T47D (cell line): ENCODE data around the gene TSFM.

Experiments used
- DNase-seq, 2 experiments: peaks; one replicate each; pipeline versions ENCODE4 v3.0.0 to v3.0.0-alpha.2; 2011 to 2012; ENCODE audit warnings: low read depth in 1 of 2, low spot score in 1 of 2
- JUND ChIP-seq: IDR thresholded peaks from 2 replicates; pipeline ENCODE4 v1.6.1; 2012; ENCODE audit warnings: low read depth
- in situ Hi-C: cut with HindIII; loops from 2 replicates; pipeline ENCODE4 v1.10.0; 2016; ENCODE audit warnings: low sequenced_read_pairs, low pct_unique_long_range_greater_than_20kb

The TSFM gene

GRCh38 chr12:57781801-57782200, 786 bp upstream of the TSFM start:
- no peak for TF ChIP-seq JUND
- no peak for DNase-seq
- in situ Hi-C loops, result no loop called here

GRCh38 chr12:57782243-57782607, 362 bp upstream of the TSFM start:
- TF ChIP-seq JUND, result no peak
- DNase-seq, result no peak
- in situ Hi-C loops, result no loop called here

- TF ChIP-seq JUND, result no peak
- in situ Hi-C loops, result no loop called here
- no peak for DNase-seq
Observed at GRCh38 chr12:57783466-57783801, 847 bp downstream of the TSFM start.

- in situ Hi-C loops, result no loop called here
- DNase-seq, result no peak
- TF ChIP-seq JUND, result no peak
Observed at GRCh38 chr12:57783861-57784260, 1.3 kb downstream of the TSFM start.

GRCh38 chr12:57793920-57794319, 11.3 kb downstream of the TSFM start:
- DNase-seq, result no peak
- TF ChIP-seq JUND, result no peak
- in situ Hi-C loops, result no loop called here

GRCh38 chr12:57795354-57795753, 12.8 kb downstream of the TSFM start:
- in situ Hi-C loops, result no loop called here
- TF ChIP-seq JUND, result no peak
- DNase-seq, result no peak

- TF ChIP-seq JUND, result no peak
- in situ Hi-C loops, result no loop called here
- no peak for DNase-seq
Observed at GRCh38 chr12:57796996-57797395, 14.4 kb downstream of the TSFM start.

- in situ Hi-C loops, result no loop called here
- no peak for DNase-seq
- TF ChIP-seq JUND, result no peak
Observed at GRCh38 chr12:57797933-57798332, 15.3 kb downstream of the TSFM start.

- in situ Hi-C loops, result no loop called here
- DNase-seq, result no peak
- no peak for TF ChIP-seq JUND
Observed at GRCh38 chr12:57800965-57801364, 18.4 kb downstream of the TSFM start.

- in situ Hi-C loops, result no loop called here
- no peak for TF ChIP-seq JUND
- no peak for DNase-seq
Observed at GRCh38 chr12:57802607-57803006, 20.0 kb downstream of the TSFM start.

GRCh38 chr12:57803319-57803893, 20.8 kb downstream of the TSFM start:
- in situ Hi-C loops, result no loop called here
- no peak for TF ChIP-seq JUND
- peak; percentile 44 to 73 for DNase-seq

GRCh38 chr12:57806677-57807076, 24.1 kb downstream of the TSFM start:
- DNase-seq, result no peak
- in situ Hi-C loops, result no loop called here
- no peak for TF ChIP-seq JUND

GRCh38 chr12:57807285-57807684, 24.7 kb downstream of the TSFM start:
- in situ Hi-C loops, result no loop called here
- DNase-seq, result no peak
- no peak for TF ChIP-seq JUND

GRCh38 chr12:57808351-57808750, 25.8 kb downstream of the TSFM start:
- TF ChIP-seq JUND, result no peak
- DNase-seq, result no peak
- in situ Hi-C loops, result no loop called here
